GM12801 (cell line): ENCODE data around the gene RRP1.

Source experiments
- CTCF ChIP-seq: IDR thresholded peaks from one replicate; pipeline ENCODE4 v1.5.1; 2011; ENCODE audit warnings: control low read depth; ENCODE audit not compliant: insufficient read length; ENCODE audit errors: extremely low read depth

Gene RRP1

DNA sequence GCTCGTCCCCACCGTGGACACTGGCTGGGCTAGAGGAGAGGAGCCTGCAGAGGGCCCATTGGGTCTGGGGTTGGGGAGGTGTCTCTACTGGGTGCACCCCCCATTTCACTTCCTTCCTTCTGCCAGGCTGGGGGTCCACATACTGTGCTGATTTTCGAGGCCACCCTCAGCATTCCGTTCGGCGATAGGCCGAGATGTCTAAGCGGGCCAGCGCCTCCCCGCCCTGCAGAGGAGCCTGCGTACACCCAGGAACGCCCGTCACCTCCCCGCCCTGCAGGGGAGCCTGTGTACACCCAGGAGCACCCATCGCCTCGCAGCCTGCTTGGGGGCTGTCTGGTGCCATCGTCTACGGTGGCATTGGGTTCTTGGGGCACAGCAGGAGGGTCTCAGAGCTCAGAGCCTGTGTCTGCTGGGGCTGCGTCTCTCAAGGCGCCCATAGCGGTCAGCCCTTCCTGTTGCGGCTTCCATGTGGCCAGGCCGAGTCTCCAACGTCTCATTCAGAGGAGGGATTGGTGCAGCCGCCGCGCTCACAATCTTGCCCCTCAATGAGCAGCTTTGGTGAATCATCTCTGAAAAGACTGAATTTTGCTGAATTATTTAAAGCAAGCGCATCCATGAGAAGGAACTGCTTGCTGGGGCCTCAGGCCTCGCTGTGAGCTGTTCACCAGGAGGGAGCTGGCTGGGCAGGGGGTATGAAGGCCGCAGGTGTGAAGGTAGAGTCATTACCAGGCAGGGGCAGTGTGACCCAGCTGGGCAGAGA is 44.9 kb downstream of the RRP1 start:
- no peak for TF ChIP-seq CTCF

GRCh38 chr21:43835050-43835449 is 45.7 kb downstream of the RRP1 start:
- no peak for TF ChIP-seq CTCF

GRCh38 chr21:43835861-43836260 is 46.5 kb downstream of the RRP1 start:
- TF ChIP-seq CTCF: no peak

DNA sequence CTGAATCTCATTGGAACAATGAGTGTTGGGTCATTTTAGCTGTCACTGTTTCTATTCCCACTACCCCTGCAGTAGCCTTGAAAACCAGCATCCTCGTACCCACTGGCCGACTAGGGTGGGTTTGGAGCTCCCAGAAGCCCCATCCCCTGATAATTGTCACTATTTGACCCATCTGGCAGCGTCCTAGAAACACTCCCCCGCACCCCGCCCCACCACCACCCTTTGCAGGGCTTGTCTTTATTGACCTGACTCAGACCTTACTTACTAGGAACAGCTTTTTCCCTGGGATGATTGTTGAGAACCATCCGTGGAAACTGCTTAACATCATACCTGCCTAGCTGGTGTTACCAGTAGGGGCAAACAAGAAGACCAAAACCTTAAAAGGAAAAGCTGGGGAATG is 47.2 kb downstream of the RRP1 start:
- no peak for TF ChIP-seq CTCF

DNA sequence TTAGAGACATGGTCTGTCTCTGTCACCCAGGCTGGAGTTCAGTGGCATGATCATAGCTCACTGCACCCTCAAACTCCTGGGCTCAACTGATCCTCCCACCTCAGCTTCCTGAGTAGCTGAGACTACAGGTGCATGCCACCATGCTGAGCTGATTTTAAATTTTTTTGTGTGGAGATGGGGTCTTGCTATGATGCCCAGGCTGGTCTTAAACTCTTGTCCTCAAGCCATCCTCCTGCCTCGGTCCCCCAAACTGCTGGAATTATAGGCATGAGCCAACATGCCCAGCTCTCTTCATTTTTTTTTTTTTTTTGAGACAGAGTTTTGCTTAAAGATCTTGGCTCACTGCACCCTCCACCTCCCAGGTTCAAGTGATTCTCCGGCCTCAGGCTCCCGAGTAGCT is 50.9 kb downstream of the RRP1 start:
- no peak for TF ChIP-seq CTCF

DNA sequence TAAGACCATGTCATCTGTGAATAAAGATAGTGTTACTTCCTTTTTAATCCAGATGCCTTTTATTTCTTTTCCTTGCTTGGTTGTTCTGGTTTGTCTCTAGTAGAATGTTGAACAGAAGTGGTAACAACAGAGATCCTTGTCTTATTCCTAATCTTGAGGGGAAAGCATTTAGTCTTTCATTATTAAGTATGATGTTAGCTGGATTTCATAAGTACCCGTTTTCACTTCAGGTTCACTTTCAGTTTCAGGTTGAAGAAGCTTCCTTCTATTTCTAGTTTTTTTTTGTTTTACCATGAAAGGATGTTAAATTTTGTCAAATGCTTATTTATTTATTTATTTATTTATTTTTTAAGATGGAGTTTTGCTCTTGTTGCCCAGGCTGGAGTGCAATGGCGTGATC is 53.4 kb downstream of the RRP1 start:
- TF ChIP-seq CTCF: no peak

DNA sequence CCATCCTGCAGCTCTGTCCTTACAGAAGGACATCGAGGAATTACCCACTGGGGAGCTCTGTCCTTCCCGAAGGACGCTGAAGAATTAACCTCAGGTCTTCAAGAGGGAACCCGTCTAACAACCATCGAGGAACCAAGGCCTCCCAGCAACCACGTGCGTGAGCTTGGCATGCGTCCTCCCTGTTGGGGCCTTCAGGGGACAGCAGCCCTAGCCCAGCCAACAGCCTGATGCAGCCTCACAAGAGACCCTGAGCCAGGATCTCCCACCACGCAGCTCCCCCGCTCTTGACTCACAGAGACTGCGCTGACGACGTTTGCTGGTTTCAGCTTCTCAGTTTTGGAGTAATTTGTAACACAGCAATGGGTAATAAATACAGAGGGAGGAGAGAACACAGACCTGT is 56.0 kb downstream of the RRP1 start:
- TF ChIP-seq CTCF: no peak
